Fibroblast of skin of scalp (primary cell): Measurements from ENCODE around the gene ARHGEF17.

Source experiments
- DNase-seq: peaks from one replicate; pipeline ENCODE4 v3.0.0-alpha.2; 2013

The ARHGEF17 gene

DNA sequence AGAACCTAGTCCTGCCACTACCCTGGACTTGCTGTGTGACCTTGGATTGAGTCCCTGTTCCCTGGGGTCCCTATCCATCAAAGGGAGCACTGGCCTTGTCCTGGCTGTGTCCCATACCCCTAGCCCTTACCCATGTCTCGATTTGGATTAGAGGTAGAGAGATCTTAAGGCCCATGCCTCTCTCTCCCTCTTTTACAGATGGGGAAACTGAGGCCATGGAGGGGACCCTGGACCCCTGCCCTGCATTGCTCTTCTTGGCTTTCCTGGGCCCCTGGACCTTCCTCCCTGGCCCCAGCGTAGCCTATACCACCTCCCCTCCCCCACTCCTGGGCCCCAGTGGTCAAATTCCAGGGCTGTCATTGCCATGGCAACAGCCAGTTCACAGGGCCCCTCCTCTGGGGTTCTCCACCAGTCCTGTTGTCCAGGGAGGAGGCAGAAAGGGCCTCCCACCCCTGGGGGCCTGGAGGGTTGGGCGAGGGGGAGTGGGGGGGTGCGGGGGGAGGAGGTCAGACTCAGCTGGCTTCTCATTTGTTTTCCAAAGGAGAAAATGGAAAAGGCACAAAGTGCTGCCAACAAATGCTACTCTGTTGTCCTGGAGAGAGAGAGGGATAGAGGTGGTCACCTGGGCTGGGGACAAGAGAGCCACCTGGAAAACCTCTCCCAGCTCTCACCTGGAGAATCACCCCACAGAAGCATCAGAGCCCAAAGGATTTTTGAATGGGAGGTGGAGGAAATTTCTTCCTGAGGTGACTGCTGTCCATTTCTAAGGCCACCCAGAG, 23.3 kb downstream of the ARHGEF17 start:
- peak; percentile 75 for DNase-seq

DNA sequence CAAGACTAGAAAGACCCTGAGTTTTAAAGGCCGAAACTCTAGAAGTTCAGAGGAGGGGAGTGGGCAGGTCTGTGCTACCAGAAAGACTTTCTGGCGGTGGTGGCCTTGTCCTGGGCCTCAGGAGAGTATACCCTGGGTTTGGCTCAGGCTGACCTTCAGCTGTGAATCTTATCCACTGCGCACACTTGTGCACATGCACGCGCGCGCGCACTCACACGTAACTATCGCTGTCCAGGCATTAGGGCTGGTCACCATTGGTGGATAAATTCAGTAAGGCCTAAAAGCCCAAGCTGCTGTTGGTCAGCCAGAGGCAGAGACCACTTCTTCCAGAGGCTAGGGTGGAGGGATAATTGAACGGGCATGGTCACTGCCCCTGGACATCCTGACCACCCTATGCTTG, 25.1 kb downstream of the ARHGEF17 start:
- no peak for DNase-seq

DNA sequence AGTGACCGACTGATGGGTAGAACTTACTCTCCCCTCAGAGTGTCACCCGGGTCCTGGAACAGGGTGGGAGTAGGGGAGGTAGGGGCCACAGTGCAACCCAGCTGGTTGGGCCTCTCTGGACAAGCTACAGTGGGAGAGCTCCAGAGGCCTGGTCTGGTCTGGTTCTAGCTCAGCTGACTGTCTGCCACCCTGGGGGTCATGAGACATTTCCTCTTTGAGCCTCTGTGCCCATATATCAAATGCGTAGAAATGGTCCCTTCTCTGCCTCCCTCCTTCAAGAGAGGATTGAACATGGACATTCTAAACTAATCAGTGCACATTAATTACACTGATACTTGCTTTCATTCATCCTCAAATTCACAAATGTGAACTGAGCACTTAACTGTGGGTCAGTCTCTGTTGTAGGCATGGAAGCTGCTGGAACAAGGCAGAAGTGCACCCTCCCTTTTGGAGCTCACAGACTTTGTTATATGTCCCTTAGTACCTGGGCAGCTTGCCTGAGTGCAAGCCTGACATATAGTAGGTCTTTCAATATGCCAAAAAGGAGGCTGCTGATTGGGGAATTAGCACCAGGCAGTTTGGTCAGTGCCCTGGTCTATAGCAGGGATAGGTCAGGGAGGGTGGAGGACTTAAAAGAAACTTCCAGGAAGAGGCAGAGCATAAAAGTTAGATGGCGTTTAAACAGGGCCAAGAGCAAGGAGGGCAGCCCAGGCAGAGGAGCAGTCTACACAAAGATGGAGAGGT, 25.7 kb downstream of the ARHGEF17 start:
- DNase-seq, result no peak

DNA sequence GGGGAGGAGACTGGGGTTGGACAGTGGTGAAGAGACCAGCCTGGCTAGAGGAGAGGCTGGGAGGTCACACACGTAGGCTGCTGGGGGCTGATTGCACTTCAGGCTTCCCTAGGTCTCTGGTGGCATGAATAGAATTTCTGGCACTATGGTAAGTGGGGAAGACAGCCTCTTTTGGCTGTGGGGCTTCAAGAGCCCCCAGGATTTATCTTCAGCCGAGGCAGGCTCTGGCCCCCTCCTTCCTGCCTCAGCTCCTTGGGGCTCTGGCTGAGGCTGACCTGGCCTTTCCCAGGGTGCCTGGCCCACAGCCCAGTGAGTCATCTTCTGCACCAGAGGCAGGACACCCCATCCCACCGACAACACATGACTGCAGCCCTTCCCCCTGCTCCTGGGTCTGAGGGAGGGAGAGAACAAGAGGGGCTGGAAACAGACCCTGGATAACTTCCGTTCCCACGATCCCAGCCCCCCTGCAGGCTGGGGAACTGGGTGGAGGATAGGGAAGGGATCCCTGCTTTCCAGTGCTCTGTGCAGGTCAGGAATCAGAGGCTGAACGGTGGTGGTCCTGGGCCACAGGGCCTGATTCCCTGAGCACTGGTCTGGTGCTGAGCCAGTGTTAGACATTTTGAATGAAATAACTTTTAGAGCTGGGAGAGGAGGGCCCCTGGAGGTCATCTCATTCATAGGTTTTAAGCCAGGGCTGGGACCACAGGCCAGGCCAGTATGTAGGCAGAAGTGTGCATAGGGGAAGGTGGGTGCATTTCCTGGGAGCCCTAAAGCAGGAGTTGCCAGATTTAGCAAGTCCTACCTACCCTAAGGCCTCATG, 26.5 kb downstream of the ARHGEF17 start:
- DNase-seq, result peak; percentile 86

DNA sequence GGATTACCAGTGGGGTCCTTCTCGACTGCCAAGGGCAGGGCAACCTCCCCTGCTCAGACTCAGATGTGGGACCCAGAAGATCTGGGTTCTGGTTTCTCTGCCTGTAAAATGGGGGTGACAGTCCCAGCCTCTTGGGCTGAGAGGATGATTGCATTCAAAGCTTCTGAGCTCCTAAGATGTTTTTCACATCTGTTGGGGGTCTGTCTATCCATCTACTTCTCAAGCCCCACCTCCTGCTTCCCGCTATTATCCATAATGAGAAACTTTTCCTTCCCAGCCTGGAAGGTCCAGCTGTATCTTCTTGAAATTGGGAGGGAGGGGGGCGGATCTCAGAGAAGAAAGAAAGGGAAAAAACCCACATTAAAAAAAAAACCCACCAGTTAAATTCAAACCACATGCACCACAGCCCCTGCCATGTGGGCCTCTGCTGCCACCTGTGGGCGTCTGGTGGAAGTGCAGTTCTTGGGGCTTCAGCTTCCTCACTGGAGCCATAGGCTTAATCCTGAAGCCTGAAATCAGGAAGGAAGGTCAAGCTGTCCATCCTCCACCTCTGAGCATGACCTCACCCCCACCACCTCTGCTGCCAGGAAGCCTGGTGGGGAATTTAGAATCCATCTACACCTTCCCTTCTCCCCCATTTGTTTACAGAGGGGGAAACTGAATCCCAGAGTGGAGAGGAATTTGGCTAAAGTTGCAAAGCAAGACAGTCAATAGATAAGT, 27.3 kb downstream of the ARHGEF17 start:
- peak; percentile 90 for DNase-seq

DNA sequence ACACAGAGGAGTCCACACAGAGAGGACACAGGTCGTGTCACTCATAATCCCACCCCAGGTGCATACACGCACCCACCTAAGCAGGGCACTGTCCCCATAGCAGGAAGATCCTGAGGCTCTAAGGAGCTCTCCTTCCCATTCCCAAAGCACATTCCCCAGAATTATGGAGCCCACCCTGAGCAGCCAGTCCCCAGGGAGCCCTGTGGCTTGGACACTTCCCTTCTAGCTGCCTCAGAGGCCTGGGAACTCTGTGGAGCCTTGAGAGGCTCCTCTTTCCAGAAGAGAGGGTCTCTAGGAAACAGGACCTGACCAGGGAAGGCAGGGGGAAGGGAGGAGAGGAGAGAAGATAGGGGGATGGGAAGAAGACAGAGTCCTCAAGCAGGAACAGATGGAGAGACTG, 29.8 kb downstream of the ARHGEF17 start:
- DNase-seq, result peak; percentile 58

DNA sequence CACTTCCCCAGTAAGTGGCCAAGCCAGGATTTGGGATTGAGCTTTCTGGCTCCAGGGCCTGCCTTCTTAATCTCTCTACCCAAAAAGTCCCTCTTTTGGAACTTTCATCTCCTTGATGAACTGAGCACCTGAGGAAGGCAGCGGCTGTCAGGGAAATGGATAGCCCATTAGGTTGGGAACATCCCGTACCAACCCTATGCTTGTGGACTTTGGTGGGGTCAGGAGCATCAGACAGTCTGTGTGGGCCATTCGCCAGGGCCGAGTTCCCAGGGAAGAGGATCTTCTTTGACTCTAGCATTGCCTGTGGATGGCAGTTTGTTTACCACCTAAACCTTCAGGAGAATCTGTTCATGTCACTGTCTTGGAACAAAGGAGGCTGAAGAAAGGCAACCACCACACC, 30.2 kb downstream of the ARHGEF17 start:
- no peak for DNase-seq

DNA sequence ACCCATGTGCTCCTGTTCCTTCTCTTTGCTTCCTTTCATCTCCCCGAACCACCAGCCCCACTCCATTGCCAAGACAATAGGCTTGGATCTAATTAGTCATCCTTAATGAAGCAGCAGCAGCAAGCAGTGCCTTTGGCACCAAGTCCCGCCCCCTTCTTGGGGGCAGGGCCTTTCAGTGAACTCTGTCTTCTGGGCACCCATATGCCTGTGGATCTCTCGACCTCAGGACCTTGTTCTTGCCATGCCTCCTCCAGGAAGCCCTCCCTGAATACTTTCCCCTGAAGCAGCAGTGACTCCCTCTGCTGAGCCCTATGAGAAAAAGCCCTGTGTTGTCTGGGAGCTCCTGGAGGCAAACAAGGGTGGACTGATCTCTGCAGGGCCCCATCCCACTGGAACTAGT, 32.1 kb downstream of the ARHGEF17 start:
- DNase-seq, result no peak

DNA sequence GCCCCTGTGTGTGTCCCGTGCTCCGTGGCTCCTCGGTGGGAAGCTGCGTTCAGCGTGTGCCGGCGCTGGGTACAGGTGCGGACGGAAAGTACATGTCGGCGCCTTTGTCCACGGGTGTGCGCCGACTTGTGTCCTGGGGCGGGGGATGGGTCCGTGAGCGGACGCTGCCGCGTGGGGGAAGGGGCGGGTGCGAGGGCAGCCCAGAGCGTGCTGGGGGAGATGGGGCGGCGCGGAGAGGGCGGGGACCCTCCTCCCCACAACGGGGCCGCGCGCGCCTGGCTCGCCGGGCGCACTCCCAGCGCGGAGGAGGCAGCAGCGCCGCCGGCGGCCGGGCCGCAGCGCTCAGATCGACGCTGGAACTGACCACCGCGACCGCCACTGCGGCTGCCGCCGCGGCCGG, 34.6 kb downstream of the ARHGEF17 start:
- DNase-seq, result no peak

DNA sequence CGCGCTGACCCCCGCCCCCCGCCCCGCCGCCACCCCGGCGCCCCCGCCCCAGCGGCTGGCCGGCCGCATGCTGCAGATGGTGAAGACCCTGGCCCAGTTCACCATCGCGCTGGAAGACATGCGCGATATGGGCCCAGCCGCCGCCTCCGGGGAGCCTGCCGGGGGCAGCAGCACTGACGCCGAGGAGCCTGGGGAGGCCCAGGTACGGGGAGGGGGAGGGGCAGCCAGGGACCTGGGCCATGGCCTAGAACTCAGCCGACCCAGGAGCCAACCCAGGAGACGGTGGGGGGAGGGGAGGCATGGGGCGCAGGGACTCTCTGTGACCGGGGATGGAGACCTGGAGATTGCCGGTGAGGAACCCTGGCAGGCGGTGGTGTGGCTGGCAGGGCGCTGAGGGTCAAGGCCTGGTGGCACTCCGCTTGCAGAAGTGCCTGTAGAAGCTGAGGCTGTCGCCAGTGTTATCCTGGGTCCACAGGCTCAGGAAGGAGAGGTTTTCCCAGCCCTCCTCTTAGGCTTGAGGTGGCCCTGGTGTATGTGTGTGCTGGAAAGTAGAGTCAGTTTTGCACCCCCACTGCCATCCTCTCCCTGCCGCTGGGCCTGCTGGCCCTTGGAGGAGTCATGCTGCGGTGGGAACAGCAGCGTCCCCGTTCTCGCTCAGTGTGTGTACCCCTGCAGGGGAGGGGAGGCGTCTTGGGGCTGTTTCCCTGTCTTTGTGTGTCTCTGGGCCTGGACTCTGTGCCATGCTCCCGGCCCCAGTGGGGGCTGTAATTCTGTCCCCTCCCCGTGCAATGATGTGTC, 35.2 kb downstream of the ARHGEF17 start:
- no peak for DNase-seq

DNA sequence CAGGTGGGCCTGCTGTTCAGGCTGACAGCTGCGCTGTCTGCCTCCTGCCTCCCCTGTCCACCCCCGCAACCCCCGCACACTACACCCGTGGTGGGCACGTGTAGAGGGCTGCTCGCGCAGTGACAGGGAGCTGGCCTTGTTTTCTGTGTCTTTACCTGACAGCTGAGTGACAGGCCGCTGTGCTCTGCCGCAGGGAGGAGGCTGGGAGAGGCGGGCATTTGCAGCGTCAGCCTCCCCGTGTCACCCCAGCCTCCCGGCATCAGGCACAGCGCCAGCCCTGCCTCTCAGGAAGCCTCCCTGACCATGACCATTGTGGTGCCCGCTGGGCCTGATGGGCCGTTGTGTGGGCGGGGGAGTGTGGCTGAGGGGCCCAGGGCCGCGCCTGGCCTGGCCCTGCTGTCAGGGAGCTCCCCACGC, 36.1 kb downstream of the ARHGEF17 start:
- DNase-seq, result no peak

DNA sequence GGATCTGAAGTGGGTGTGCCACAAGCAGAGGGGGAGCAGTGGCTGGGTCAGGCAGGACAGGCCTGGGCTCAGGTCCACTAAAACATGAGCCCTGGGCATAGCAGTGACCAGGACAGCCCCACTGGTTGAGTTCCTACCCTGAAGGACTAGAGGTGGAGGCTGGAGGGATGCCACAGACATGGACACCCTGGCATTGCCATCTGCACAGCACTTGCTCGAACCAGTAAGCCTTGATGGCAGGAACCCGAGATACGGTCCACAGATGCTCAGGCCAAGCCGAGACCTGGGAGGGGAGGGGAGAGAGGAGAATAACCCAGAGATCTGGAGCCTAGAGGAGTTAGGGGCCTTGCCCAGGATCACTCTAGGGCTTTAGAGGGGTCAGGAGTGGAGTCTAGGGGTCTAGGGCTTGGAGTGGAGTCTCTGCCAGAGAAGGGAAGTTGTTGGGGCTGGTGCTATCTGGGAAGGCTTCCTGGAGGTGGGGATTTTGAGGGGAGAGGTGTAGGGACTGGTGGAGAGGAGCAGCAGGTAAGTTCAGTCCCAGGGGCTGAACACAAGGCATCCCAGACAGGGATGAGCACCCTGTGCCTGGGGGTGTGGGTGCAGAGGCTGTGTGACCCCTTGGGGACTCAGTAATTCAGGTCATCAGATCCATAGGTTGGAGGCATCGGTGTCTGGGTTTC, 37.5 kb downstream of the ARHGEF17 start:
- DNase-seq, result no peak

DNA sequence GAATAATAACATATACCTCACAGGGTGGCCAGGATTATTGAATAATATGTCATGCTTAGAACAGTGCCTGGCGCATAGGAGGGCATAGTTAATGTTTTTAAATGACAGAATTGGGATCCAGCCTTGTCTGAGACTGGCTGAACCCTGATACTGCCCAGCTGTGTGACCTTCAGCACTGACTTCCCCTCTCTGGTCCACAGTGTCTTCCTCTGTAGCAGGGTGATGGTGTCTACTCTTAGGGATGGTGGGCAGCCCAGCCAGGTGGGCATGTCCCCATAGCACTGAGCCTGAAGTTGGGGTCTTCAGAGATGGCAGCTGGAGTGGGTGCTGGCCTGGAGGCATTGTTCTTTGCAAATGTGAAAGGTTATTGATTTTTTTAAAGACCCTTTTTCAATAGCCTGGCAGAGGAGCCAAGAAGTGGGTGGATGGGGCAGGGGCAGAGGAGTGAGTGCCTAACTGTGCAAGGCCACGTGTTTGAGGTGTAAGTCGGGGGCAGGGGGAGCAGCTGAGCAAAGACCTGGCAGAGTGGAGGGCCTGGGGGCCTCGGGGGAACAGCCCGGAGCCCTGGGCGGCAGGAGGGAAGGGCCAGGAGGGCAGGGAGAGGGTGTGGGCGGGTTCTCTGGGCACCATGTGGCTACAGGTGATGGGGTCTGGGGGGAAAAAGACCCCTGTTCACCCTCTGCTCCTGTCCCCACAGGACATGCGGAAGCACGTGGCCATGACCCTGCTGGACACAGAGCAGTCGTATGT, 38.3 kb downstream of the ARHGEF17 start:
- DNase-seq, result no peak

DNA sequence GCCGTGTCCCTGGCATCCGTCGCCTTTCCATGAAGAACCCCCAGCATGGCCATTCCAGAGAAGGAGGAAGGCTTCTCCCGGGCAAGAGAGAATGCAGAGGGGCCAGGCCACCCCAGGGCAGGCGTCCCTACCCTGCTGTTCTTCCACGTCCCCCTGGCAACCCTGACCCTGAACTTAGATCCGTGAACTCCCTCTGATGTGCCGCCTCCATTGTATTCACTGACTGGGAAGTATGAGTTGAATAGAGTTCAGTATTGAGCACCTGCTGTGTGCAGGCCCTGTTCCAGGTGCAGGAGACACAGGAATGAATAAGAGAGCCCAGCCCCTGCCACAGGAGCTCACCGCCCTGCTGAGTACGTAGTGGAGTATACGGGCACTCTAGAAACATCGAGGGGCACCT, 39.0 kb downstream of the ARHGEF17 start:
- DNase-seq, result no peak

DNA sequence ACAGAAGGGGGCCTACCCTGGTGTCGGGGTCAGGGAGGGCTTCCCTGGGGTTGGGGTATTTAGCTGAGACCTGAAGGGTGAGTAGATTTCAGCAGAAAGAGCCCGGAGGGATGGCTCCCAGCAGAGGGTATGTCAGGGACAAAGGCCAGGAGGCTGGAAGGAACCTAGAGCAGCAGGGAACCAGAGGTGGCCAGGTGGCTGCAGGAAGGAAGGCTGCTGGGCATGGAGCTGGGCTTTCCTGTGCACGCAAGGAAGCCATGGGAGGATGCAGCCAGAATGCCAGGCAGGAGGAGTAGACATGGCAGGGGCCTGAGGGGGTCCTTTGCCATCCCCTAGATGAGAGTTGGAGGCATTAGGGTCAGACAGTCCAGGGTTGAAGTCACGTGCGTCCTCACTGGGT, 40.8 kb downstream of the ARHGEF17 start:
- no peak for DNase-seq

DNA sequence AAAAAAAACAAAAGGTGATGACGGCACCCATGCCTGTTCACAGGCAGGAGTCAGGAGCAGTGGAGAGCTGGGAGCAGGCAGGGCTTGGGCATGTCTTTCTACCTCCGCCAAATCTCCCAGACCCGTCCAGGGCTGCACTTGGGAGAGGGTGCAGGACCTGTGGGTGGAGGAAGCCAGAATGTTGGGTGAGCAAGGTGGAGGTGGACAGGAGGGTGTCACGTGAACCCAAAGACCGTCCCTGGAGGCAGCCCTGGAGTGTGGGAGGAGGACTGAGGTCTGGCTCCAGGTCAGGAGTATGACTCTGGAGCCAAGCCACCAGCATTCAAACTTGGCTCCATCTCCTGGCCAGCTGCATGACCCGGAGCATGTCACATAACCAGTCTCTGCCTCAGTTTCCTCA, 41.6 kb downstream of the ARHGEF17 start:
- no peak for DNase-seq

DNA sequence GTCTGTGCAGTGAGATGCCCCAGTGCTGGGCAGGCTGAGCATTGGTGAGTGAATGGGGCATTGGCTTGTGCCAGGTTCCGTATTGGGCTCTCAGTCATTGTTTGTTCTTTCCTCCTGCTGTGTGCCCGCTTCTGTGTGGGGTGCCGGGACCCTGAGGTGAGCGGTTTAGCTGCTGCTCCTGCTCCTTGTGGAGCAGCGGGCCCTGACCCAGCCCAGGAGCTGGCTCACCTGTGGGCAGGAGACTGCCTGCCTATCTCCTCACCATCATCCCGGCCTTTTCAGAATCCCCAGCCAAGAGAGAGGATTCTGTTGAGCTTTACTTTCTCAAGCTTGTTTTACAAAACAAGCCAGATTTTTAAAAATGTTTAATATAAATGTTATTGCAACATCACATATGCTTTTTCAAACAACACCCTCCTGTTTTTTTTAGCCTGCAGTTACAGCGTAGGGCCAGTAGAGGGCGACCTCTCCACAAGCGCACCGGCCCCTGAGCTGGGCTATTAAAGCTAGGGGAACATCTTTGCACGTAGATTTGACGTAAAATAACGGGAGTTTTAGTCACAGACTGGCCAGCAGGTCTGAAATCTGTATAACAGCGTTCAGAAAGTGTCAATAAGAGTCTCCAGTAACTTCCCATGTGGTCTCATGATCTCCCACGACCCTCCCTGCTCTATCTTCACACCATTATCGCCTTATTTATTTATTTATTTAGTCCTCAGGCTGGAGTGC, 43.0 kb downstream of the ARHGEF17 start:
- peak; percentile 68 for DNase-seq

DNA sequence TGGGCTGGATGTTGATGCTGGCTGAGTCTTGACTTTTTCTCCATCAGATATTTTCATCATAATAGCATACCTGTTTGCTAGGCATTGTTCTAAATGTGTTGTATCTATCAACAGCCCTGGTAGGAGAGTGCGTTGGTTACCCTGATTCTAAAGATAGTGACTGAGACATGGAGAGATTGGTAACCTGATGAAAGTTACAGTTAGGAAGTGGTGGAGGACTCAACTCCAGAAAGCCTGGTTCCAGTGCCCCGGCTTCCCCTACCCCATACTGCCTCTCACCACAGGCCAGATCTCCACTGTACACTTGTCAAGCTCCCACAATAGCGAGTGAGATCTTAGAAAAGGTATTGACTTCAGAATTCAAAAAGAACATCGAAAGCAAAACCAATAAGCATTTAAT, 45.3 kb downstream of the ARHGEF17 start:
- no peak for DNase-seq

DNA sequence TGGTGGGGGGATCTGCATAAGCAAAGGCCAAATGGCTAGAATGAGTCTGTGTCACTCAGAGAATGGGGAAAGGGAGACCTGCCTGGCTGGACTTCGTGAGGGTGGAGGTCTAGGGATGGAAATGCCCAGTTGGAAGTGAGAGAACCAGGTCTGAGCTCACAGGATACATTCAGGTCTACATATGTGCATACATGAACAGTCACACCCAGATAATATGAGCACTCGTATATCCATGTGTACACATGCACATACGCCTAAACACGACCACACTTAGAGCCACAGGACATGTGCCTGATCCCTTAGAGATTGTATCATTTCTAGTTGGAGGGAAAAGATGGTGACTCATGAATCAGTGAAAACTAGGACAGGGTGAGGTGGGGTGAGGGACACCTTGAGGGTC, 47.0 kb downstream of the ARHGEF17 start:
- DNase-seq, result no peak
